Measurements from ENCODE around the gene TEN1. TPM values are rescaled to one million over a fixed set of nuclear protein-coding genes. Genes with fewer than 3 reads are reported as not detected.
A peak's percentile ranks its signal among the peaks of the same experiment; 100 is the strongest.

Gene TEN1
- total and polyA plus RNA-seq, 9 of the 15 experiments (the other 6 are each of a cell fraction or from before 2014, with no cell fraction given) = 1.3 to 25.7 (median 10.1) TPM

DNA sequence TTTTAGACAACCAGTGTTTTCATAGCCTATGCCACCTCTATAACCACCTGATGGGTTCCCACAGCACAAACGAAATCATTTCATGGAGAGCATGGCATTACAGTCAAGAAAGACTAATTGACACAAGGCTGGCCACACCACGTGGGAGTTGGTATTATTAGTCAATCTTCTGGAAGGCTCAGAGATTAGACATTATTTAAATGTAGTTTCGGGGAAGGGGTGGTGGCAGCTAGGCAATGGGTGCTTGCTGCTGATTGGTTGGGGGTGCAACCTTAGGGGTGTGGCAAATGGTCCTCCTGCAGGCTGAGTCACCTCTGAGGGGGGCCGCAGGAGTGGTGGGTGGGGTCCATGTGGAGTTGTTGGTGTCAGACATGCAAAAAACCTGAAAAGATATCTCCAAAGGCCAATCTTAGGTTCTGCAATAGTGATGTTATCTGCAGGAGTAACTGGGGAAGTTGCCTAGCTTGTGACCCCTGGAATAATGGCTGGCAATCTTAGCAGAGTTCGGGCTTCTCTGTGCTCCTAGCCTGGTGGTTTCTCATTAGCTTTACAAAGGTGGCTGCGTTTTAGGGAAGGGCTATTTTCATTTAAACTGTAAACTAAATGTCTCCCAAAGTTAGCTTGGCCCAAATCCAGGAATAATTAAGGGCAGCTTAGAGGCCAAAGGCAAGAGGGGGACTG is 4.6 kb downstream of the TEN1 start:
- H3K4me1 ChIP-seq (replicated peaks in 1 of 2; ENCODE audit: control insufficient read depth in 2 of 2, insufficient read depth in 2 of 2, low read length in 2 of 2) = peaks cover 25 to 33% of the 10 kb centered on the region in 2 experiments
- in situ Hi-C loops (cut with MboI) = no loop called here
- TF ChIP-seq L3MBTL2 (IDR thresholded peaks at IDR 0.05) = peak; percentile 46; the same call in 1 of the 2 replicates
- TF ChIP-seq SETDB1 (IDR thresholded peaks at IDR 0.05; ENCODE audit: low read length) = no peak
- 0 out of 2 replicates have a peak, but pooled peaks have one; percentile 14 for TF ChIP-seq CTBP1 (IDR thresholded peaks at IDR 0.05; ENCODE audit: borderline replicate concordance)
- TF ChIP-seq NRF1 (conservative IDR thresholded peaks at IDR 0.05 in 1 of 2, IDR thresholded peaks at IDR 0.05 in 1 of 2) = 0 out of 4 replicates have a peak, but pooled peaks of 1 of the 2 experiments have one; percentile 19
- TF ChIP-seq DACH1 (IDR thresholded peaks at IDR 0.05; ENCODE audit: partially characterized antibody) = peak; percentile 19
- TF ChIP-seq CBFA2T2 (conservative IDR thresholded peaks at IDR 0.05) = 0 out of 2 replicates have a peak, but pooled peaks have one; percentile 1
- 0 out of 2 replicates have a peak, but pooled peaks have one; percentile 66 for TF ChIP-seq MTA3 (IDR thresholded peaks at IDR 0.05; ENCODE audit: borderline replicate concordance)
- peak; percentile 58 for TF ChIP-seq ARID1B (IDR thresholded peaks at IDR 0.05)
- TF ChIP-seq MAZ (CRISPR knock-in tag; conservative IDR thresholded peaks at IDR 0.05 in 1 of 2, IDR thresholded peaks at IDR 0.05 in 1 of 2) = peak in 1 of 2 experiments; percentile 36; a peak in 2 of 4 replicates
- TF ChIP-seq EGR1 (conservative IDR thresholded peaks at IDR 0.05) = peak; percentile 41
- TF ChIP-seq GABPA (tag; conservative IDR thresholded peaks at IDR 0.05; ENCODE audit: low read depth) = no peak
- no peak for TF ChIP-seq RFX1 (IDR thresholded peaks at IDR 0.05)
- TF ChIP-seq FOSL1 (tag; conservative IDR thresholded peaks at IDR 0.05) = peak; percentile 86
- TF ChIP-seq, protein P1, sequence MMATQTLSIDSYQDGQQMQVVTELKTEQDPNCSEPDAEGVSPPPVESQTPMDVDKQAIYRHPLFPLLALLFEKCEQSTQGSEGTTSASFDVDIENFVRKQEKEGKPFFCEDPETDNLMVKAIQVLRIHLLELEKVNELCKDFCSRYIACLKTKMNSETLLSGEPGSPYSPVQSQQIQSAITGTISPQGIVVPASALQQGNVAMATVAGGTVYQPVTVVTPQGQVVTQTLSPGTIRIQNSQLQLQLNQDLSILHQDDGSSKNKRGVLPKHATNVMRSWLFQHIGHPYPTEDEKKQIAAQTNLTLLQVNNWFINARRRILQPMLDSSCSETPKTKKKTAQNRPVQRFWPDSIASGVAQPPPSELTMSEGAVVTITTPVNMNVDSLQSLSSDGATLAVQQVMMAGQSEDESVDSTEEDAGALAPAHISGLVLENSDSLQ (IDR thresholded peaks at IDR 0.05) = peak; percentile 30; the same call in 1 of the 2 replicates
- TF ChIP-seq CEBPB (tag; IDR thresholded peaks at IDR 0.05) = peak; percentile 58; the same call in 1 of the 2 replicates
- TF ChIP-seq NFIC (IDR thresholded peaks at IDR 0.05) = peak; percentile 54
- TF ChIP-seq, protein P2, sequence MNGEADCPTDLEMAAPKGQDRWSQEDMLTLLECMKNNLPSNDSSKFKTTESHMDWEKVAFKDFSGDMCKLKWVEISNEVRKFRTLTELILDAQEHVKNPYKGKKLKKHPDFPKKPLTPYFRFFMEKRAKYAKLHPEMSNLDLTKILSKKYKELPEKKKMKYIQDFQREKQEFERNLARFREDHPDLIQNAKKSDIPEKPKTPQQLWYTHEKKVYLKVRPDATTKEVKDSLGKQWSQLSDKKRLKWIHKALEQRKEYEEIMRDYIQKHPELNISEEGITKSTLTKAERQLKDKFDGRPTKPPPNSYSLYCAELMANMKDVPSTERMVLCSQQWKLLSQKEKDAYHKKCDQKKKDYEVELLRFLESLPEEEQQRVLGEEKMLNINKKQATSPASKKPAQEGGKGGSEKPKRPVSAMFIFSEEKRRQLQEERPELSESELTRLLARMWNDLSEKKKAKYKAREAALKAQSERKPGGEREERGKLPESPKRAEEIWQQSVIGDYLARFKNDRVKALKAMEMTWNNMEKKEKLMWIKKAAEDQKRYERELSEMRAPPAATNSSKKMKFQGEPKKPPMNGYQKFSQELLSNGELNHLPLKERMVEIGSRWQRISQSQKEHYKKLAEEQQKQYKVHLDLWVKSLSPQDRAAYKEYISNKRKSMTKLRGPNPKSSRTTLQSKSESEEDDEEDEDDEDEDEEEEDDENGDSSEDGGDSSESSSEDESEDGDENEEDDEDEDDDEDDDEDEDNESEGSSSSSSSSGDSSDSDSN (IDR thresholded peaks at IDR 0.05; ENCODE audit: borderline replicate concordance in 1 of 2, low read depth in 2 of 2, low read length in 2 of 2) = no peak
- TF ChIP-seq POLR2H (tag; IDR thresholded peaks at IDR 0.05; ENCODE audit: low read depth) = no peak
- peak; percentile 62 for TF ChIP-seq MEIS2 (IDR thresholded peaks at IDR 0.05; ENCODE audit: partially characterized antibody)
- peak; percentile 35 for TF ChIP-seq GATA2 (CRISPR knock-in tag; IDR thresholded peaks at IDR 0.05)

More for the DNA sequence above, 4.6 kb downstream of the TEN1 start:
- H3K4me2 ChIP-seq (ENCODE audit: insufficient read depth, low read length) = peak overlapping the region; percentile 61
- H3K36me3 ChIP-seq (ENCODE audit: control insufficient read depth, insufficient read depth, low read length) = peaks cover 9% of the 10 kb centered on the region; the same call in 1 of the 3 replicates
- H3K9me1 ChIP-seq (ENCODE audit: control insufficient read depth, insufficient read depth, low read length) = no peaks in the 10 kb centered on the region
- H2AFZ ChIP-seq (ENCODE audit: low read depth, low read length) = peak overlapping the region; percentile 78
- no peaks in the 10 kb centered on the region for H3K27me3 ChIP-seq (ENCODE audit: control insufficient read depth in 2 of 2, insufficient read depth in 2 of 2, low read length in 2 of 2)
- 2% methylated on average over 6 of the region's 6 CpGs for WGBS (ENCODE audit: insufficient coverage, low coverage, missing lambda C conversion rate)
- peak overlapping the region in 1 of 2 experiments; percentile 4; a peak in 1 of 4 replicates for H3K9ac ChIP-seq (ENCODE audit: insufficient read depth in 1 of 2, low read depth in 2 of 2, low read length in 2 of 2)
- H3K27ac ChIP-seq (ENCODE audit: extremely low read depth, low read depth, low read length) = peak overlapping the region; percentile 37
- H4K20me1 ChIP-seq (replicated peaks; ENCODE audit: control insufficient read depth, insufficient read depth, low read length) = no peaks in the 10 kb centered on the region
- ChIA-PET POLR2A (interaction anchor here (0.5 to 1.7 kb wide), 10 partner anchors 12 to 283 kb away, joined by 3 to 9 read pairs (median 3); partner anchors contain the start of gene CDK3), CTCF (ENCODE audit: low intra/inter-chr PET ratio) (no interaction called here)
- ATAC-seq = peak; percentile 32
- peaks cover 23% of the 10 kb centered on the region for H3K79me2 ChIP-seq (ENCODE audit: control insufficient read depth, insufficient read depth, low read length)
- intact Hi-C loops (cut with micrococcal nuclease) = no loop called here
- H3K4me3 ChIP-seq = no peak overlapping the region
- DNase-seq (ENCODE audit: extremely low read depth in 1 of 4, low spot score in 3 of 4) = peak; percentile 60 to 84 (median 74)
- H3K9me3 ChIP-seq (replicated peaks; ENCODE audit: control insufficient read depth, insufficient read depth, low read depth, low read length) = no peaks in the 10 kb centered on the region
- no TSS peak for BruUV-seq (replicated peaks)
- FAIRE-seq = peak; percentile 81
